ENCODE measurements around the gene BARHL1.

- TF ChIP-seq, protein P1, sequence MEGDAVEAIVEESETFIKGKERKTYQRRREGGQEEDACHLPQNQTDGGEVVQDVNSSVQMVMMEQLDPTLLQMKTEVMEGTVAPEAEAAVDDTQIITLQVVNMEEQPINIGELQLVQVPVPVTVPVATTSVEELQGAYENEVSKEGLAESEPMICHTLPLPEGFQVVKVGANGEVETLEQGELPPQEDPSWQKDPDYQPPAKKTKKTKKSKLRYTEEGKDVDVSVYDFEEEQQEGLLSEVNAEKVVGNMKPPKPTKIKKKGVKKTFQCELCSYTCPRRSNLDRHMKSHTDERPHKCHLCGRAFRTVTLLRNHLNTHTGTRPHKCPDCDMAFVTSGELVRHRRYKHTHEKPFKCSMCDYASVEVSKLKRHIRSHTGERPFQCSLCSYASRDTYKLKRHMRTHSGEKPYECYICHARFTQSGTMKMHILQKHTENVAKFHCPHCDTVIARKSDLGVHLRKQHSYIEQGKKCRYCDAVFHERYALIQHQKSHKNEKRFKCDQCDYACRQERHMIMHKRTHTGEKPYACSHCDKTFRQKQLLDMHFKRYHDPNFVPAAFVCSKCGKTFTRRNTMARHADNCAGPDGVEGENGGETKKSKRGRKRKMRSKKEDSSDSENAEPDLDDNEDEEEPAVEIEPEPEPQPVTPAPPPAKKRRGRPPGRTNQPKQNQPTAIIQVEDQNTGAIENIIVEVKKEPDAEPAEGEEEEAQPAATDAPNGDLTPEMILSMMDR (IDR thresholded peaks at IDR 0.05): no peak
- no peak for TF ChIP-seq POLR2A (IDR thresholded peaks at IDR 0.05)
- no peak for TF ChIP-seq POLR2AphosphoS5 (IDR thresholded peaks at IDR 0.05)
- TF ChIP-seq EP300 (IDR thresholded peaks at IDR 0.05; ENCODE audit: low read depth): no peak
Observed at GRCh38 chr9:132622159-132622558, 39.8 kb downstream of the BARHL1 start.

Measured in transverse colon (tissue), 4 donors.